SK-N-MC (cell line): ENCODE measurements around the gene AGAP3.

ENCODE experiments used
- EZH2 ChIP-seq: fragments of 200-600 bp; sonication (generic); IDR thresholded peaks from one replicate; pipeline ENCODE4 v1.6.1; 2017; ENCODE audit warnings: antibody characterized with exemption
- FOXP2 ChIP-seq: optimal IDR thresholded peaks from 2 replicates; pipeline ENCODE3; 2011; ENCODE audit warnings: mild to moderate bottlenecking, moderate library complexity; ENCODE audit not compliant: insufficient read depth; ENCODE audit errors: extremely low read length, control extremely low read depth
- POLR2AphosphoS5 ChIP-seq: IDR thresholded peaks from 2 replicates; pipeline ENCODE4 v1.6.1; 2012; ENCODE audit warnings: mild to moderate bottlenecking, low read depth, low read length, borderline replicate concordance

- no peak for TF ChIP-seq EZH2
- no peak for TF ChIP-seq POLR2AphosphoS5
- TF ChIP-seq FOXP2: no peak
These were observed 36.5 kb downstream of the AGAP3 start for GRCh38 chr7:151122796-151123157.
